DMS153 treated with DMSO at 0.1 percent for 48 hours (cell line): ENCODE data around the gene EXOC6B.

Experiments used
- DNase-seq: peaks from one replicate; lab custom pipeline; 2025; ENCODE audit not compliant: unreplicated experiment; lab: John Stamatoyannopoulos, UW

Gene EXOC6B

GRCh38 chr2:72183016-72183415 is 642.8 kb downstream of the EXOC6B start:
- no peak for DNase-seq

- DNase-seq, result no peak
These were observed 643.3 kb downstream of the EXOC6B start for GRCh38 chr2:72182547-72182946.

GRCh38 chr2:72181616-72182015 is 644.2 kb downstream of the EXOC6B start:
- no peak for DNase-seq

GRCh38 chr2:72180351-72180750 is 645.5 kb downstream of the EXOC6B start:
- no peak for DNase-seq

GRCh38 chr2:72178551-72178950 is 647.3 kb downstream of the EXOC6B start:
- no peak for DNase-seq

- no peak for DNase-seq
These were observed 649.6 kb downstream of the EXOC6B start for GRCh38 chr2:72176281-72176680.

GRCh38 chr2:72175636-72176035 is 650.2 kb downstream of the EXOC6B start:
- DNase-seq, result no peak

- no peak for DNase-seq
These were observed 652.1 kb downstream of the EXOC6B start for GRCh38 chr2:72173640-72174321.

GRCh38 chr2:72172478-72172877 is 653.4 kb downstream of the EXOC6B start:
- no peak for DNase-seq

GRCh38 chr2:72166279-72166678 is 659.6 kb downstream of the EXOC6B start:
- no peak for DNase-seq

- no peak for DNase-seq
These were observed 660.0 kb downstream of the EXOC6B start for GRCh38 chr2:72165792-72166191.

- DNase-seq, result no peak
These were observed 663.3 kb downstream of the EXOC6B start for GRCh38 chr2:72162574-72162973.

- no peak for DNase-seq
These were observed 666.4 kb downstream of the EXOC6B start for GRCh38 chr2:72159211-72159993.

GRCh38 chr2:72157871-72158771 is 667.7 kb downstream of the EXOC6B start:
- DNase-seq, result no peak

- DNase-seq, result no peak
These were observed 669.0 kb downstream of the EXOC6B start for GRCh38 chr2:72156872-72157271.

- DNase-seq, result no peak
These were observed 670.1 kb downstream of the EXOC6B start for GRCh38 chr2:72155737-72156136.

- DNase-seq, result no peak
These were observed 670.7 kb downstream of the EXOC6B start for GRCh38 chr2:72155151-72155550.

- DNase-seq, result no peak
These were observed 671.4 kb downstream of the EXOC6B start for GRCh38 chr2:72154386-72154975.

GRCh38 chr2:72153924-72154323 is 671.9 kb downstream of the EXOC6B start:
- no peak for DNase-seq

GRCh38 chr2:72153026-72153791 is 672.6 kb downstream of the EXOC6B start:
- DNase-seq, result no peak
